Measurements from ENCODE around the gene BMP6.

The BMP6 gene

DNA sequence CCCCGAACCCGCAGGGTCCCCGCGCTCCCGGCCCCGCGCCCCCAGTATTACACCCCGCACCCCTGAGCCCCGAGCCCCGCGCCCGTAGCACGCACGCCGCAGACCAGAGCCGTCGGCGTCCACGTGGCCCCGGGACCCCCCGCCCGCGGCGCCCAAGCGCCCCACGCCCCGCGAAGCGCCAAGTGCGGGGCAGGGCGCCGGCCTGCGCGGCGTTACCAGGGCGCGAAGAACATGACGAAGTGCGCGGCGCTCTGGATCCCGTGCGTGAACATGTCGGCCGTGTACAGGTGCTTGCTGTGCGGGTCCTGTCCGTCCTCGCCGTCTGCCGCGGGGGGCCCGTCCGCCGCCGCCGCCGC, 184.4 kb downstream of the BMP6 start:
- FAIRE-seq, result no peak

DNA sequence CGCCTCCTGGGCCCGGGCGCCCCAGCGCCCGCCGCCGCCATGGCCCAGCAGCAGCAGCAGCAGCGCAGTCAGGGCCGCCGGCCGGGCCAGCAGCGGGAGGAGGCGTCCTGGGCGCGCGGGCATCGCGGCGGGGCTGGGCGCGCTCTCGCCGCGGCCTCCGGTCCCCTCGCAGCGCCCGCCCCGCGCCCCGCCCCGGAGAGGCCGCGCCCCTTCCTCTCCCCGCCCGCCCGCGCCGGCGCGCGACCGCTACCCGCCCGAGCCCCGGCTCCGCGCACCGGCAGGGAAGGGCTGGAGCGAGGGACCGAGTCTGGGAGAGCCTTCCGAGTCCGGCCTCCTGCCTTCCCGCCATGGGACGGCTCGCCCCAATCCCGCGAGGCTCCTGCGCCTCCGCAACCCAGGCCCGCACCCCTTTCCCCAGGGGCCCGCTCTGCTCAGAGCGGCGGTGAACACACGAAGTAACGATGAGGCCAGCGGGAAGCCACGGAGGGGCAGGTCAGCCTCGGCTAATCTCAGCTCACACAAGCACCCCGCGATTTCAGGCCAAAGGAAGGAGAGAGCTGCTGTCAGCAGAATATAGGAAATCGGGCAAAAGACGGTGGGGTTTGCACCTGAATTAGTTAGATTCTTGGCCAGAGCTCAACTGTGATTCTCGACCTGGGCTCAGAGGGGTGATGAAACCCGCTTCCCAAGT, 184.9 kb downstream of the BMP6 start, which contains the start of gene TXNDC5:
TSS of gene TXNDC5 (minus strand) at position 135 of the 691 bp plus-strand sequence. CDS start at position 123, 12 bp downstream.
- FAIRE-seq, result no peak

DNA sequence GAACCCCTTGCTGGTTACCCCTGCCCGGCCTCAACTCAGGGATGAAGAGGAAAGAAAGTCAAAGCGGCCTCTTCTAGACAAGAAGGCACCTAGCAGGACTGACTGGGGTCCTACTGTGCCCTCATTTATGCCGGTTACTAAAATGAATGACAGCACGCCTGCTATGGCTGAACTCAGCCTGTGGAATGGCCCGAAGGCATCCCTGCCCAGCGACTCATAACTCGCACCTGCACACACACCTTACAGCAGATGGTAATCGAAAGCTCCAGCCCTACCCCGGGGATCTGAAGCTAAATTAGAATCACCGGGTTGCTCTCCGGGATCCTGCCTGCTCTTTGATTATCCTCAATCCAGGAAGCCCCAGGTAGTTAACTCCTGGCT, 185.4 kb downstream of the BMP6 start:
- FAIRE-seq, result no peak

DNA sequence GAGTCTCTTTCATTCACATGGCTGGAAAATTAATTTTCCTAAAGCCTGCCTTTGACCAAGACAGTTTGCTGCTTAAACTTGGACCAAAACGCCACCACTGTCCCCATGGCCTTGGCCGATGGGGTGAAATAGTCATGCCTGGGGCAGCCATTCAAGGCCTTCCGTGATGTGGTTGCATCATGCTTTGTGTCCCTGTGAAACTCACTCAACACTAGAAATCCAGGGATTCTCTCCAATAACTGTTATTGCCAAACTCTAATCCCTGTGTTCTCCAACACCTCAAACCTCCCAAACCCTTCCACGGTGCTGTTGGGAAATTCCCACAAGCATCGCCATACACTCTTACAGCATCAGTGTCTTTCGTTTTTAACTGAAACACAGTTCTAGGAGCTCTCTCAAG, 186.1 kb downstream of the BMP6 start:
- FAIRE-seq, result no peak

DNA sequence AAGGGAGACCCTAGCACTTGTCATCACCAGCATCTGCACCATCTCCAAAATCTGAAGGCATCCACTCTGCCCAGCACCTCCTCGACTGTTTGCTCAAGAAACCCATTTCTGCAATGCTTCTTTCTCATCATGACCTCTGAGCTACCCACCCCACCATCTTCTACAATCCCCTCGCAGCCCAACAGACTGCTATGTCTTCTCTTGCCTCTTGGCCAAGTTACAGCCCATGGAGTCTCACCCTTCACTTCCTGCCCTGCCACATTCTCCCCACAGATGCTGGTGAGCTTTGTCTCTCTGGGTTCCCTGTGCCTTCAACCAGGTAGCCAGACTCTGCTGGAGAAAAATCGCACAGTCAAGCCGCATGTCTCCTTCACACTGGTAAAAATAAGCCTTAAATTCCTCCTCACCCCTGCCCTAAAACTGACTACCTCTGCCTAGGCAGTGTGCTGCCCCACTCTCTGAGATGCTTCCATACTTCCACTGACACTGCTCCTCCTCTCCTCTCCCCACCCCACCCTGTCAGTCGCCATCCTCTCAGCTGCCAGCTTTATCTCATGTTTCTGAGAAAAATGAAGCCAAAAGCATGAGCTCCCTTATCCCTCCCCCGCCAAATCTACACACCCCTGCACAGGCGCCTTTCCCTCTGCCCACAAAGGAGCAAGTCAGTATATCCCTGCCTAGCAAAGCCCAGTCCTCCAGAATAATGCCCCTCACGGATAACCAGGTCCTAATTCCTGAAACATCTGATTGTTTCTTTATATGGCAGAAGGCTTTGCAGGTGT, 187.0 kb downstream of the BMP6 start:
- no peak for FAIRE-seq

DNA sequence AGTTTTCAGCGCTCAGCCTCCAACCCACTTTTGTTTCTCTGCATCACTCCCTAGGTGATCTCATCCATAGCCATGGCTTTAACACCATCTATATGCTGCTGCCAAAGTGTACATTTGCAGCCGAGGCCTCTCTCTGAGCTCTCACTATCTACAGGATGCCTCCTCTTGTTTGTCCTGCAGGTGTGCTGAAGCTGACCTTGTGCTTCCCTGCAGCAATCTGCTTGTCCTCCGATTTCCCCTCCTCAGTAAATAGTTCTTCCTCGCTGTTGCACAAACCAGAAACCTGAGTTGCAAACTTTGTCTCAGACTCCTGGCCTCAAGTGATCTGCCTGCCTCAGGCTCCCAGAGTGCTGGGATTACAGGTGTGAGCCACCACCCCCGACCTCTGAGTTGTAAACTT, 188.4 kb downstream of the BMP6 start:
- no peak for FAIRE-seq

DNA sequence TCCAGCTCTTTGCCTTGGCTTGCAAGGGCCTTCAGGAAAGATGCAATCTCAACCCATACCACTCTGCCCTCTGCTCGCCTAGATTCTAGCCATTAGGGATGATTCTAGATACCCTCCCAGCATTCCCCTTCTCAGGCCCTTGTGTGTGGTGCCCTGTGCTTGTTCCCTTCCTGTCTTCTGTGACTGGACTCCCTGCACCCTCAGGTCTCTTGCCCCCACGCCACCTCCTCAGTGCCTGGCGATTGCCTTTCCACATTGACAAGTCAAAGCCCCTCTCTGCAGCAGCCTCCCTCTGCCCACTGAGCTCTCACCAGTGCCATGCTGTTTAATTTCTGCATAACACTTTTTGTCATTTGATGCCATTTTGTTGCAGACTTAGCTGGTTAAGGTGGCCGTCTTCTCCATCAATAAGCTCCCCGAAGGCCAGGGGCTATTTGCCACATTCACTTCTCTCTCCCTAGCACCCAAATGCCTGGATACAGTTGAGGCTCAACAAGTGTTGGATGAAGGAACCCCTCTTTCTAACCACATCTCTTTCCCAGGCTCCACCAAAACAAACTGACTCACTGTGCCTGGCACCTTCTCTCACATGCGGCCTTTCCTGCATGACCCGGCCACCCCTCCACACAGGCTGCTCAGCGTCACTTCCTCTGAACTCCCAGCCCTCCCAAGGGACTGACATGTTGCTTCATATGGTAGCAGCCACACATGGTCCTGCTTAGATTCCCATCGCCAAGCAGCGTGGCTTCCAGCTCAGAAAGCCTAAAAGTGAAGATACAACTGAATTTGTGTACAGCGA, 189.3 kb downstream of the BMP6 start:
- no peak for FAIRE-seq

DNA sequence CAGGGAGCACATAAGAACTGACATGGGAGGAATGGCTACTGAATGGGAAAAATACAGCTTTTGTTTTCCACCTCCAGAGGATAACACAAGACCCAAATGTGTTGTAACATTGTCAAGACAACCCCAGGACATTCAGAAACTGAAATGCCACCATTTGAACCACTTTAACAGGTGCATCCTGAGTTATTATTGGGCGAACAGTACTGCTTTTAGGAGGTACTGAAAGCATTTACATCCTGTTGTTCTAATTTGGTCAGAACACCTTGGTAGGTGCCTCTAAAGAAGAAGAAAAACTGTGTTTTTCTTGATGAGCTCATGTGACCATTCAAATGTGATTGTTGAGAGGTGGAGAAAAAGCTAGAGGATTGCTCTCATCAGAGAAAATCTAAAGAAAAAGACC, 191.1 kb downstream of the BMP6 start:
- no peak for FAIRE-seq

DNA sequence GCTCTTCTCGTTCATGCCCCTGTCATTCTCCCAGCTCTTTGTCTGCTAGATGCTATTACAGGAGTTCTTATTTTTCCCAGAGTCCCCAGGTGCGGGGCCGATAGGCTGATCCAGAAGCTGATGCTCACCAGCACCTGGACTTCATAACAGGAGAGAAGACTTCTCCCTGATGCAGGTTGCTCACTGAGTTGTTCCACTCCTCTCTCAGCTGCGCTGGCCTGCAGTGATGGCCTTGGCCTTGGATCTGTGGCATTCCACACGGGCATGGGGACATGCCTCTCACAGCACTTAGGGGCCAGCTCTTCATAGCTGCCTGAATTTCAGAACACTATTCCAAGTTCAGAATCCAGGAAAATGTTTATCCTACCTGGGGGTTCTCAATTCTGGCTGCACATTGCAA, 191.8 kb downstream of the BMP6 start:
- no peak for FAIRE-seq

DNA sequence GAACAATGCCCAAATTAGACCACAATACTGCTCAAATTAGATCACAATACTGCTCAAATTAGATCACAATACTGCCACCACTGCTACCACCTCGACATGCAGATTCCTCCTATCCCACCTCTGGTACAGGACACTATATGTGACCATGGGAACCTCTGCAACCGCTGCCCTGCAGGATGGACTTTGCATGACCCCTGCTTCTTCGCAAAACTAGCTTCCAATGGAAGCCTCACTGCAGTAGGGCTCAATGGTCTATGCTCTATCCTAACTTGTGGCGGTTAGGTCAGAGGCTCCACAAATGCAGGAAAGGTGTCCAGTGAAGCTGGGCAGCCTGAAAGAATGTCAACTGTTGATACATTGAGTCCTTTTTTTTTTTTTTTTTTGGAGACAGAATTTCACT, 192.5 kb downstream of the BMP6 start:
- no peak for FAIRE-seq

DNA sequence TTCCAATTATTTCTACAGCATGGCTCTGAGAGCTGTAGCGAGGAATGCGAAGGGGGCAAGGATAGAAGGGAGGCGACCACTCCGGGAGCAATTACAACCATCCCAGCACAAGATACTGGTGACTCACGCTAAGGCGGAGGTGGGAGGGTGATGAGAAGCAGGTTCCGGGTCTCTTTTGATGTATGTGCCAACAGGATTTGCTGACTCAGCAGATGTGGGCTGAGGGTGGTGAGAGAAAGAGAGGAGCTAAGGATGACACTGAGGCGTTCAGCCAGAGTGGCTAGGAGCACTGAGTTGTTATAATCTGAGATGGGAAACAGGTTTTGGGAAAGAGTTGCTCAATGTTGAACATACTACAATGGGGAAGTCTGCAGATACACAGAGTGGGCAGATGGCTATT, 194.0 kb downstream of the BMP6 start:
- FAIRE-seq, result no peak

DNA sequence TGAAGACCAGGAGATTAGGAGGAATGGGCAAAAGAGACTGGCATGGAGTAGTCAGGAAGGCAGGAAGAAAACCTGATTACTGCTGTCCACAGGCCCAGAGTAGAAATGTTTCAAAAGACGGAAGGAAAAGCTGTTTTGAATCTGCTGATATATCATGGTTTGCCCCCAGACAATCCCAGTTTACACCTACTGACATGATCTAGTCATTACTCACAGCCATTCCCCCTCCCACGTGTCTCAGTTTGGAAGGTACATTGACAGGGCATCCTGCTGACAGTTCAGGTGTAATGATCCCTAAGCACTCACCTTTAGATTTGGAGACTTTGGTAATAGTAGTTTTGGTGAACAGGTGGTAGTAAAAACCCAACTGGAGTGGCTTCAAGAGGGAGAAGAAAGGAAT, 194.5 kb downstream of the BMP6 start:
- FAIRE-seq, result no peak

DNA sequence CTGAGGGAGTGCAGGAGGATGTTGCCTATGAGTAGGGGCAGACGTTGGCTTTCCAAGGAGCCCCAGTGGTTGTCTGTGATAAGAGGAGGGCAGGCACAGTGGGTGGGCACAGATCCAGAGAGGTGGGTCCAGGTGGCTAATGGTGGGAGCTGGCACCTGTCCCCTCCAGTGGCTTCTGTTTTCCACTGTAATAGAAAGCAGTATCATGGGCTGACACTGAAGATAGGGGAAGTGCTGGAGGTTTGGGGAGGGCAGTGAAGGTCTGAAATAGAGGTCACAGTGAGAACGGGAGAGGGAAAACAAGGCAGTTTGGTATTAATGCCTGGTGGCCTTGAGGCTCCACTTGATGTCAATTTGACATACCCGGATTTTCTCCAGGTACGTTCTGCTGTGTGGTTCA, 195.1 kb downstream of the BMP6 start:
- no peak for FAIRE-seq

DNA sequence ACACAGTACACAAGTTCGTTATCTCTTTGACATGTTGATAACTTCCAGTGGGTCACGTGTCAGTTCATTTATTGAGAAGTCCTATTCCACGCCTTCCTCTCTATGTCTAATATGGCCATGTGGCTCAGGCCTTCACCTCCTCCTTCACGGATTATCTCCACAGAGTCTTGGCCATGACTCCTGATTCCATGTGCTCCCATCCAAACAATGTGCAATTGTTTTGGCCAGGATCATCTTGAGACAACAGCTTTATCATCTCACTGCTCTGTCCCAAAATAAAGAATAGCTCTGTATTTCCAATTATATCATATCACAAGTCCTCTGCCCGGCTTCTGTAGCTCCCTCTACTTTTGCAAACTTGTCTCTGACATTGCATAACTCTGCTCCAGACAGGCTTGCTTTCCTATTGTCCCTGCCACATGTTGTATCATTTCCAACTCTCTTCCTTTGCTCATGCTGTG, 195.8 kb downstream of the BMP6 start:
- FAIRE-seq, result no peak

DNA sequence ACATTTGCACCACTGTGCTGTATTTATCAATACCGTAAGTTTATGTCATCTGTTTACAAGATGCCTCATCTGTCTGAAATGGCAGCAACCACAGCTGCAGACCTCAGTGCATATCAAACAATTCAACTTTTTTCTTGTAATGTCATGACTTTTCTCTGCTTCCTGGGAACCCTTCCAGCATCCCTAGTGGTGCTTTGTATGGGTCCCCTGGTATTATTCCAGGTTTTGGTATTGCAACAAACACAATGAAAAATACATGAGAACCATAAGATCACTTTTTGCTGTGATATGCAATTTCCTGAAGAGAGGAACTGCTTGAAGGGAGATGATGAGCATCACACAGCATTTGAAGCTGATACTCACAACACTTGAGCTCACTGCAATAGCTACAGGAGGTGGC, 196.7 kb downstream of the BMP6 start:
- no peak for FAIRE-seq

DNA sequence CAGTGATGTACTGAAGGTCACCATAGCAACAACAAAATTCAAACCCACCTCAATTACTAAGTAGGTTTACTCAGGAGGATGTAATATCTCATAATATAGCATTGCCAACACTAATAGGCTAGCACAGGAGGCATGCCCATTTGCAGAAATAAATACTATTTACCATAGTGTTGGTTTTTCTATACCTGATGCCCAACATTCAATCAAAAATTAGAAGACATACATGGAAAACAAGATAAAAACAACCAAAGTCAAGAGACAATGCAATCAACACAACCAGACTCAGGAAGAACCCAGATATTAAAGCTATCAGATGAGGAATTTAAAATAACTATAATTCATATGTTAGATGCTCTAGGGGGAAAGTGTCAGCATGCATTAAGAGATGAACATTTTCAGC, 199.0 kb downstream of the BMP6 start:
- FAIRE-seq, result no peak
